ENCODE measurements around the gene ASPSCR1.

GRCh38 chr17:81950501-81950900 lies 26.9 kb upstream of the ASPSCR1 start:
- TF ChIP-seq POLR2A (IDR thresholded peaks at IDR 0.05) (no peak), EP300 (IDR thresholded peaks at IDR 0.05) (no peak)

Measured in upper lobe of left lung (tissue), 4 donors.